Superior temporal gyrus (tissue), 1 donor: ENCODE measurements around the gene VSTM1.
A peak's percentile ranks its signal among the peaks of the same experiment; 100 is the strongest.
"Not testable (repeated sequence)": the region's sequence is repeated elsewhere in the genome, so short reads cannot be mapped to it uniquely, and the experiment has no call there.

Experiments
- DNase-seq: peaks from one replicate; pipeline ENCODE4 v3.0.0-alpha.2; 2016; ENCODE audit errors: extremely low spot score

Gene VSTM1

DNA sequence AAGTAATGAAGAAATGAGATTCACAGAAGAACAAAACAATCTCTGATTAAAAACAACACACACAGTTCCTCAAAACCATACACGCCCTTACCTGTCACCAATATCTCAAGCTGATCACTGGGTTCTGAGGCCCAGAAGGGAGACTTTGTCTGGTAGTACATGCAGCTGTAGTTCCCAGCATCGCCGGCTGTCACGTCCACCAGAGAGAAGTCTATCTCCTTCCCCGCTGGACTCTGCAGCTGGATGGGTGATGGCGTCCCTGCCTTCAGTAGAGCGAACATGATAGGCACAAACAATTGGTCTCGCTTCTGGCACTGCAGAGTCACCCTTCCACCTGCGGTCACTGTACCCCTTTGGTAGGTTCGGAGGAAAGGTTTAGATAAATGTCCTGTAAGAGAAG lies 10.1 kb upstream of the VSTM1 start:
- no peak for DNase-seq

DNA sequence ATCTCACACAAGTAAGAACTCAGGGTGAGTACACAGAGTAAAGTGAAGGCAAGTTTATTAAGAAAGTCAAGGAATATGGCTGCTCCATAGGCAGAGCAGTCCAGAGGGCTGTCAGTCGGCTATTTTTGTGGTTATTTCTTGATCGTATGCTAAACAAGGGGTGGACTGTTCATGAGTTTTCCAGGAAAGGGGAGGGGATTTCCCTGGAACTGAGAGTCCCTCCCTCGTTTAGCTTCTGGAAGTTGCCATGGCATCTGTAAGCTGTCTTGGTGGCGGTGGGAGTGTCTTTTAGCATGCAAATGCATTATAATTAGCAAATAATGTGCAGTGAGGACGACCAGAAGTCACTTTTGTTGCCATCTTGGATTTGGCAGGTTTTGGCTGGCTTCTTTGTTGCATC lies 5.8 kb upstream of the VSTM1 start:
- no peak for DNase-seq

DNA sequence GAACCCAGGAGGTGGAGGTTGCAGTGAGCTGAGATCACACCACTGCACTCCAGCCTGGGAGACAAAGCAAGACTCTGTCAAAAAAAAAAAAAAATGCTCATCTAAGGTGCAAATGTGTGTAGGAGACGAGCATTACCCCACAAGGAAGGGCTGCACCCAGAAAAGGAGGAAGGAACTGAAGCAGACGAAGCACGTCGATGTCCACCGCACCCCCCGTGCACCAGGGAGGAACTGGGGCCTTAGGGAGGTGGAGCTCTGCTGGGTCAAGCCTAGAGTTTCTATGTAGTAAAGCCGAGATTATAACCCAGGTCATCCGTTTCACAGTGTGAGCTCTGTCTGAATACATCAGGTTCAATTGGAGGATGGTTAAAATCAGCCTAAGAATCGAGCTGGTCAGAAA lies 1.1 kb downstream of the VSTM1 start:
- DNase-seq = no peak

DNA sequence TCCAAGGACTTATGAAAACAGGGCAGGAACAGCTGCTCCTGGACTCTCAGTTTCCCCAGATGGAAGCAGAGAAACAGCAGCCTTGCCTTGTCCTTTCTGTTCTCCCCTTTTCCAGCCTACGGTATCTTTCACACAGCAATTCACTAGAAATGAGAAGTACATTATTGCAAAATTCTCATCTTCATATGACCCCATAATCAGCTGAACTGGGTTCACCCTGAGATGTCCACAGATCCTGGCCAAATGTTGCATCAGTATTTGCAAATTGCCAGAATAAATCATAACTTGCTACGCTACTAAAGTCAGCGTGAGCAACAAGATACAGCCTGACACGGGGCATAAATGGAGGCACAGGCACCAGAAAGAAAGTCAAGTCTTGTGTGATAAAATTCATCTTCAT lies 16.1 kb downstream of the VSTM1 start:
- DNase-seq = no peak

DNA sequence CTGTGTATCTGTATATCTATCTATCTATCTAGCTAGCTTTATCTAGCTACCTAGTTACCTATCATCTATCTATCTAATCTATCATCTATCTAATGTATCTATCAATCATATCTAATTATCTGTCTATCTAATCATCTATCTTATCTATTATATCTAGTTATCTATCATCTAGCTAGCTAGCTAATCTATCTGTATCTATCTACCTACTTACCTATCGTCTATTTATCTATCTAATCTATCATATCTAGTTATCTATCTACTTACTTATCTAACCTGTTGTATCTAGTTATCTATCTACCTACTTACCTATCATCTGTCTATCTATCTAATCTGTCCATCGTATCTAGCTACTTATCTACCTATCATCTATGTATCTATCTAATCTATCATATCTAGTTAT lies 17.9 kb downstream of the VSTM1 start:
- DNase-seq = no peak

DNA sequence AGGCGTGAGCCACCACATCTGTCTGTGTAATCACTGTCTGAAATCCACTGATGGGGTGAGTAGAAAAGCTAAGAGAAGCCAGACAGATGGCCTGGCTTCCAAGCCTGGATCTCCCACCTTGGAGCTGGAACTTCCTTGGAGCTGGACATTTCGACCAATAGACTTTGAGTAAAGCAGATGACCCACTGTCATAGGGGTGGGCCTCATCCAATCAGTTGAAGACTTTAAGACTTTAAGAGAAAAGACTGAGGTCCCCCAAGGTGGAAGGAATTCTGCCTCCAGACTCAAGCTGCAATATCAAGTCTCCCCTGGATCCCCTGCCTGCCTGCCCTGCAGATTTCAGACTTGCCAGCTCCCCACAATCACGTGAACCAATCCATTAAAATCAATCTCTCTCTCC lies 20.7 kb downstream of the VSTM1 start:
- DNase-seq = no peak

DNA sequence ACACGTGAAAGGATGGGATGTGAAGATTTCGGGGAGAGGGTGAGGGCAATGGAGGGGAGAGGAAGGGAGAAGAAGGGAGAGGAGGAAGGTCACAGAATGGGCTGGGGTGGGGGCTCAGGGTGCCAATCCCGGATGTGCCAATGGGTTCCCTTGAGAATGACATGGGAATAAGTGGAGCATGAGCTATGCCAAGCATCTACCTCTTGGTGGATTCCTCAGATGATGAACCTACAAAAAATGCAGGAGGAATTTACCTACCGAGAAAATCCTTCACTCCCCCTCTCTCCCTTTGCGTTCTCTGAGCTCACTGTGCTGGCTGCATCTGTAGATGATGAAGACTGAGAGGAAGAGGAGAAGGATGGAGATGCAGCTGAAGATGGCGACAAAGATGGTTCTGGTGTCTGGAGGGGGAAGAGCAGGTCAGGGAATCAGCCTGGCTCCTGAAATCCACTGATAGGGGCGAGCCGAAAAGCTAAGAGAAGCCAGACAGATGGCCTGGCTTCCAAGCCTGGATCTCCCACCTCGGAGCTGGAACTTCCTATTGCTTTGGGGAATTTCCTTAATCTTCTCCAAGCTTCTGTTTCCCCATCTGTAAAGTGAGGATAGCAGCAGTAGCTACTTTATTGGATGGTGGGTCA lies 21.6 kb downstream of the VSTM1 start:
- DNase-seq = no peak

DNA sequence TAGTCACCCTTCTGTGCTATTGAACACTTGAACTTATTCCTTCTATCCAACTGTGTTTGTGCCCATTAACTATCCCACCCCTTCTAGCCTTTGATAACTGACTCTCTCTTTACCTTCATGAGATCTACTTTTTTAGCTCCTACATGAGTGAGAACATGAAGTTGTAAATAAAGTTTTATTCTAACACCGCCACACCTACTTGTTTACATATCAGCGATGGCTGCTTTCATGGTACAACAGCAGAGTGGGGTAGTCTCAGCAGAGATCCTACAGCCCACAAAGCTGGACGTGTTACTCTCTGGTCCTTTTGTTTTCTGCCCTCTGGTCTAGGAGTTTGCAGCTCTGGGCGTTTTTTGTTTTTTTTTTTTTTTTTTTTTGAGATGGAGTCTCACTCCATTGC lies 23.7 kb downstream of the VSTM1 start:
- DNase-seq = no peak

DNA sequence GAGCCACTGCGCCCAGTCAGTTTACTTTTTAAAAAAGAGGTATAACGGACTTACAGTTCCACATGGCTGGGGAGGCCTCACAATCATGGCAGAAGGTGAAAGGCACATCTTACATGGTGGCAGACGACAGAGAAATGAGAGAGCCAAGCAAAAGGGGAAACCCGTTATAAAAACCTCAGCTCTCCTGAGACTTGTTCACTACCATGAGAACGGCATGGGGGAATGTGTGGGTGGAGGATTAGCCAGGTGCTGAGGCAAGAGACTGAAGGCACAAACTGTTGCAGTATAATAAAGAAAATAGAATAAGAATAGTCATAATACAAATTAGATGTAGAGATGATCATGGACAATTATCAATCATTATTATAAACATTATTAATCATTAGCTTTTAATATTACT lies 27.2 kb downstream of the VSTM1 start:
- not testable (repeated sequence) for DNase-seq

DNA sequence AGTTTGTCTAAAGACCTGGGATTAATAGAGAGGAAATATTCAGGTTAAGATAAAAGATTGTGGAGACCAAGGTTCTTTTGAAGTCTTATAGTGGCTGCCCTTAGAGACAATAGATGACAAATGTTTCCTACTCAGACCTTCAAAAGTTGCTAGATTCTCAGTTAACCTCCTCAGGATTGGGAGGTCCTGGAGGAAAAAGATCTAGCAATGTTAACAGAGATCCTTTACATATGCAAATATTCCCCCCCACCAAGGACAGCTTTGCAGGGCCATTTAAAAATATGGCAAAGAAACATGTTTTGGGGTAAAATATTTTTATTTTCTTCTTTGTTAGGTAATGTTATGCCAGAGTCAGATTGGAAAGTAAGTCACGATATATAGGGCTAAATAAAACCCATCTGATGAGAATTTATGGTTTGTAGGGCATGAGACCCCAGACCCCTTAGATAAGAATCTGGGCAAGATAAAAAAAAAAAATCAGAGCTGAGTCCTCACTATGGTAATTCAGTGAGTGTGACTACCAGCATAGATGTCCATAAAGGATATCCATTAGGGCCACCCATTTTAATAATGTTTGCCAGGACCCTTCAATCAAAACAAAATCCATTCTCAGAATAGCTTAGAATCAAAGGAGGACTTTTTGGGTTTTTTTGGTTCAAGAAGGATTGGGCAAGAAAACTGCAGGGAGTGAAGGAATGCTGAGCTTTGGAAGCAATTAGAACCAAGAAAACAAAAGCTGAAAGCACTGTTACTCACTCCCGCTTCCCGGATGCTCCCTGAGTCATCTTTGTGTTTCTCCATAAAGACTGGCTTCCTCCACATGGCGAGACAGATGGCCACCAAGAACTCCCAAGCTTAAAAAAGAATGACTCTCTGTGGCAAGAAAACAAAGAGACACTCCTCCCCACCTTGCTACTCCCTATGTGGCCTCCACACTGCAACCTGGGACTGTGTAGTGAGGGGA lies 28.2 kb downstream of the VSTM1 start:
- DNase-seq = peak; percentile 71

DNA sequence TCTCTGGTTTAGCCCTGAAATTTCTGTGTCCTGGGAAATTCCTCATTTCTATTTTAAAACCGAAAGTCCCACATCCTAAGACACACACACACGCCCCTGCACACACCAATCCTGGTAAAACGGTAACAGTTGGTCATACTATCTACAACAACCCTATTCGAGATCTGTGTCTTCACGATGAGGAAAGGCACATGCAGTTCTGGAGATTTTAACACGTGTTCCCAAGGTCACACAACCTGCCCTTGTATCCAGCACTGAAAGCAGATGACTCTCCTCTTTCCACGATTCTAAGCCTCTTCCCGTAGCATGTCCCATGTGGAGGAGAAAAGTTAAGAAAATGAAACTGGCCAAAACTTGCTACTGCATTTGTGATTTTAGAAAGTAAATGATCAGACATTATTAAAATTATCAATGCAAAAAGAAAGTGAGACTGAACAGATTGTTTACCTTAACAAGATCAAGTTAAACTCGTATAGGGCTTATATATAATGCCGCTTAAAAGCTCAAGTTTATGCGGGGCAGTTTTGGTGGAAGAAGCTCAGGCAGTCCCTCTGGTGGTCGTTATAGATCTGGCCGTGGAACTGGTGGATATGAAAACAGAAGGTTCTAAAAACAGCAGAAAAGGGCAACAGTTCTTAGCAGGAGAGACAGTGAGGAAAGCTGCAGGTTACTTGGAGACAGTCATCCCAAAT lies 32.7 kb downstream of the VSTM1 start:
- no peak for DNase-seq

DNA sequence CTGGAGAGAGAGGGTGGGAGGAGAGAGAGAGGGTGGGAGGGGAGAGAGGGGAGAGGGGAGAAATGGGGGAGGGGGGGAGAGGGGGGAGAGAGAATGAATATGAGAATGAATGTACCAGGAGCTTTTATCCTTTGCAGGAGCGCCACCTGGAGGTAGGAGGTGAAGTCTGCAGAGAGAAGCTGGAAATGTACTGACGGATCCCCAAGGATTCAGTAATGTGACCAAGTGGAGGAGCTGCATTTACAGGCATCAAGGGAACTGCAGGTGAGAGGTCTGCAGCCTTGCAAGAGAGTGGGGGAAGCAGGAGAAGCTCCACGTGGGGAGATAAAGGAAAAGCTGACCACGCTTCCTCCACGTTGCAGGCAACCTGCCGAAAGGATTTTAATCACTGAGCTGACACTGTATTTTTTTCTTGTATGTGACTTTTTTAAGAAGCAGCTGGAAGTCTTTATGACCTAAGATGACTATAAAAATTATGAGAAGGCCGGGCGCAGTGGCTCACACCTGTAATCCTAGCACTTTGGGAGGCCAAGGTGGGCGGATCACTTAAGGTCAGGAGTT lies 33.7 kb downstream of the VSTM1 start:
- DNase-seq = peak; percentile 81

DNA sequence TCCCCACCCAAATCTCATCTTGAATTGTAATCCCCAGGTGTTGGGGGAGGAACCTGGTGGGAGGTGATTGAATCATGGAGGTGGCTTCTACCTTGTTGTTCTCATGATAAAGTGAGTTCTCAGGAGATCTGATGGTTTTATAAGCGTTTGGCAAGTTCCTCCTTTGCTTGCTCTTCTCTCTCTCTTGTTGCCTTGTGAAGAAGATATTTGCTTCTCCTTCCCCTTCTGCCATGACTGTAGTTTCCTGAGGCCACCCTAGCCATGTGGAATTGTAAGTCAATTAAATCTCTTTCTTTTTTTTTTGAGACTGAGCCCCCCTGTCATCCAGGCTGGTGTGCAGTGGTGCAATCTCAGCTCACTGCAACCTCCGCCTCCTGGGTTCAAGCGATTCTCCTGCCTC lies 34.4 kb downstream of the VSTM1 start:
- DNase-seq = no peak

DNA sequence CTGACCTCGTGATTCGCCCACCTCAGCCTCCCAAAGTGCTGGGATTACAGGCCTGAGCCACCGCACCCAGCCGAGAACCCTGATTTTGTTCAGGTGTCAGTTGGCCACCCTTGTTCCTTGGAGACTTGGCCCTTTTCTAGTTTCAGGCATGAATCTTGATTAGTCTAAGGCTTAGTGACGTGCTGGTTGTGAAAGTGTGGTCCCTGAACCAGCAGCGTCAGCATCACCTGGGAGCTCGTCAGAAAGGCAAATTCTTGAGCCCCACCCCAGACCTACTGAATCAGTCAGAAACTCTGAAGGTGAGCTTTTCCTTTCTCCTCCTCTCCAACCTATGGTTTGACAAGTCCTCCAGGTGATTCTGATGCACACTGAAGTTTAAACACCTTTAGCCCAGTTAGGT lies 37.0 kb downstream of the VSTM1 start:
- no peak for DNase-seq

DNA sequence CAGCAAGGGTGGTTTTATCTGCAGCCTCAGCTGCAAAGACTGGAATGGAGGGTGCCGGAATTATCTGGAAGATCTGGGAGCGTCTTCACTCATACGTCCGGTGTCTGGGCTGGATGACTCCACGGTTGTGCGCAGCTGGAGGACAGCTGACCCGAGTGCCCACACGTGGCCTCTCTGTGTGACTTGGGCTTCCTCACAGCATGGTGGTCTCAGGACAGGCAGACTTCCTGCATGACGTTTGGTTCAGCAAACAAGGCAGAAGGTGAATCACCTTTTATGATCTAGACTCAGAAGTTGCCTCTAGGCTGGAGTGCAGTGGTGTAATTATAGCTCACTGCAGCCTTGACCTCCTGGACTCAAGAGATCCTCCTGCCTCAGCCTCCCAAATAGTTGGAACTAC lies 39.0 kb downstream of the VSTM1 start:
- no peak for DNase-seq

DNA sequence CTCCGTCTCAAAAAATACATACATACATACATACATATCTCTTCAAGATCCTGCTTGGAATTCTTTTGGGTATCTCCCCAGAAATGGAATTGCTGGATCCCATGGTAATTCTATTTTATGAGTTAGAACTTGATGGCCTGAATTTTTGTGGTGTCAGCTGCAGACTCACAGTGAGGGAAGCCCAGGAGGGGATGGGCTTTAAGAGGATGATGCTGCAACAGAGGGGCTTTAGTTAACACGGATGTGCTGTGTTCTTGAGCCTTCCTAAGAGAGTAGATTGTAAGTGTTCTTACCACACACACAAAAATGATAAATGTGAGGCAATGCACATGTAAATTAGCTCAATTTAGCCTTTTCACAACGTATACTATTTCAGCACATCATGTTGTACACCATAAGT lies 40.5 kb downstream of the VSTM1 start:
- DNase-seq = no peak

DNA sequence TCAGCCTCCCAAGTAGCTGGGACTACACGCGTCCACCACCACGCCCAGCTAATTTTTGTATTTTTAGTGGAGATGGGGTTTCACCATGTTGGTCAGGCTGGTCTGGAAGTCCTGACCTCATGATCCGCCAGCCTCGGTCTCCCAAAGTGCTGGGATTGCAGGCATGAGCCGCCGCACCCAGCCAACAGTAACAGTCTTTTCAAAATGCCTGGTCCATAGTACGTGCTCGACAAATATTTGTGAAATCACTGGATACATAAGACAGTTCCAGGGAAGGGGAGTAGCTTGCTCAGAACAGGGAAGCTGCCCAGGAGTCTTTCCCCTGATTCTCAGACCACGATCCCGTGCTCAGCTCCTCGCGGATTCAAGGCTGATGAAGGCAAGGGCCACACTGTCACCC lies 41.8 kb downstream of the VSTM1 start:
- DNase-seq = no peak

DNA sequence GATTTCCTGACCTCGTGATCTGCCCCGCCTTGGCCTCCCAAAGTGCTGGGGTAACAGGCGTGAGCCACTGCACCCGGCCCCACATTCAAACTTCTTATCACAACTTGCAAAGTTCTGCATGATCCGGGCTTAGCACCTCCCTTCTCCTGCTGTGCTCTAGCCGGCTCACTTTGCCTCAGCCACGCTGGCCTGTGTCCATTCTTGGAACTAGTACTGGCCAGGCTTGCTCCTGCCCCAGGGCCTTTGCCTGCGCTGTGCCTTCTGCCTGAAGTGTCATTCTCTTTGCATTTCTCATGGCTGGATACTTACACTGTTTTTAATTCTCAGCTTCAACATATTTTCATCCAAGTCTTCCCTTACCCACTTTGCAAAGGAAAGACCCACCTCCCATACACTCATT lies 42.3 kb downstream of the VSTM1 start:
- no peak for DNase-seq

DNA sequence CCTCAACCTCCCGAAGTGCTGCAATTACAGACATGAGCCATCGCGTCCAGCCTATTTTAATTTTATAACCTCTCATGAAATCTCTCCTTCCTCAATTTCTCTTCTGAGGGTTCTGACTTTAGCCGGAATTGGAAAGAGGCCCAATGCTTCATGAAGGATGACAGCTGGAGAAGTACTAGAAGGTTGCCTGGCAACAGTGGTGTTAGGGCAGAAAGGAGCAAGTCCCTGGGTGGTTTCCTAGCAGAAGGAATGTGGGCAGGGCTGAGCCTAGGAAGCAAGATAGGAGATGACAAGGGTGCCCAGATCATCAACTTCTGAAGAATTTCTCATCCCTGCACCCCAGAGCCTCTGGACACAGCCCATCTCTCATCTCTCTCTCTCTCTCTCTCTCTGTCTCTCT lies 46.4 kb downstream of the VSTM1 start:
- DNase-seq = no peak

DNA sequence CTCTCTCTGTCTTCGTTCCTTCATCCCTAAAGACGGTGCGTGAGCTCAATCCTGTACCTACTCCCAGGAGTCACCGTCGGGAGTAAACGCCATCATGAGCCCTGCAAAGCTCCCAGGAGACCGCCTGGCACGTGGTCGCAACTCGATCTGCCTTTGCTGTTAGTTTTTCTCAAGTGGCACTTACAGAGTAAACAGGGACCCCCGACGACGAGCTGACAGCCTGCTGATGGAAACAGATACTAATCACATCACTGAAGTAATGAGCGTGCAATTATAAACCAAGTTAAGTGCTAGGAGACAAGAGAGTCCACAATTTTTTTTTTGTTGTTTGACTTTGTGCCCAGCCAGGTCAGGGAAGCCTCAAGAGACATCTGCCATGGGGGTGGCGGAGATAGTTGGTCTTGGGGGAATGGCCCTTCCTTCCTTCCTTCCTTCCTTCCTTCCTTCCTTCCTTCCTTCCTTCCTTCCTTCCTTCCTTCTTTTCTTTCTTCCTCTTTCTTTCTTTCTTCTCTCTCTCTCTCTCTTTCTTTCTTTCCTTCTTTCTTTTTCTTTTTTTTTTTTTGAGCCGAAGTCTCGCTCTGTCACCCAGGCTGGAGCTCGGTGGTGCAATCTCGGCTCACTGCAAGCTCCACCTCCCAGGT lies 48.7 kb downstream of the VSTM1 start:
- no peak for DNase-seq

DNA sequence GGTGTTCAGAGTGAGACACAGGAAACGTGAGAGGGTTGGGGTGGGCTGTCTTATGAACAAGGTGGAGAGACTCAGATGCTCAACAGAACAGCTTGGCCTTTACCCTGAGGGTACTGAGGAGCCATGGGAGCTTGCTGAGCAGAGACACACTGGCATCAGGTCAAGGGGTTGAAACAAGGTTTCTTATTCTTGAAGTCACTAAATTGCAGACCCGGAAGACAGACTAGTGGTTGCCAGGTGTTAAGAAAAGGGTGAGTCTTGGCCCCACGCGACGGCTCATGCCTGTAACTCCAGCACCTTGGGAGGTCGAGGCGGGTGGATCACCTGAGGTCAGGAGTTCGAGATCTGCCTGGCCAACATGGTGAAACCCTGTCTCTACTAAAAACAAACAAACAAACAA lies 49.8 kb downstream of the VSTM1 start:
- no peak for DNase-seq
